ENCODE results near the gene ARID3C. TPM values are rescaled to one million over a fixed set of nuclear protein-coding genes. Genes with fewer than 3 reads are reported as not detected.

ARID3C gene
- total RNA-seq, 1 experiment from 2014 or later, result 0.42 TPM

DNA sequence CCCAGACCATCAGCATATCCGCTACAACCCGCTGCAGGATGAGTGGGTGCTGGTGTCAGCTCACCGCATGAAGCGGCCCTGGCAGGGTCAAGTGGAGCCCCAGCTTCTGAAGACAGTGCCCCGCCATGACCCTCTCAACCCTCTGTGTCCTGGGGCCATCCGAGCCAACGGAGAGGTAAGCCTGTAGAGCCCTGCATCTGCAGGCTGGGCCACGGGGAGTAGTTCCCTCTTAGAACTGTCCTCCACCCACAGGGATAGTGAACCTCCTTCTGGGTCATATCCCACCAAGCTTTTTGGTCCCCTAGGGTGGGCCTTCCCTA is 18.2 kb upstream of the ARID3C start:
- peak overlapping the region; percentile 87 for H3K4me2 ChIP-seq (ENCODE audit: low read length)
- H4K20me1 ChIP-seq (ENCODE audit: insufficient read depth), result no peaks in the 10 kb centered on the region
- ChIA-PET CTCF (interaction anchor here (1.2 to 2.0 kb wide), 5 partner anchors 9 to 56 kb away, joined by 3 to 12 read pairs (median 8); no protein-coding TSS in a partner anchor), POLR2A (interaction anchor here (1.5 to 2.9 kb wide), 2 partner anchors 9 to 18 kb away, joined by 9 to 26 read pairs; partner anchors contain the start of gene SIGMAR1), RAD21 (ENCODE audit: low non-redundant PET in 1 of 2, low total read pairs in 2 of 2, uncharacterized antibody in 2 of 2, unreplicated experiment in 2 of 2) (no interaction called here)
- H3K9me2 ChIP-seq (ENCODE audit: insufficient read depth), result no peaks in the 10 kb centered on the region
- H3K36me3 ChIP-seq (ENCODE audit: control insufficient read depth in 1 of 2, insufficient read depth in 2 of 2, low read length in 2 of 2), result peaks cover 0 to 6% of the 10 kb centered on the region in 2 experiments; a peak in 1 of 4 replicates
- ATAC-seq (peak; percentile 10), DNase-seq (ENCODE audit: low read depth, low spot score) (no peak)
- intact Hi-C loops (cut with micrococcal nuclease), result no loop called here
- peaks cover 17 to 39% of the 10 kb centered on the region in 2 experiments; a peak in 3 of 4 replicates for H3K4me1 ChIP-seq (ENCODE audit: control insufficient read depth in 1 of 2, insufficient read depth in 2 of 2, low read length in 2 of 2)
- peak overlapping the region; percentile 92 for H3K27ac ChIP-seq (ENCODE audit: low read depth, low read length)
- peak overlapping the region; percentile 71 for H3K9ac ChIP-seq (ENCODE audit: low read length)
- peaks cover 6% of the 10 kb centered on the region; the same call in 1 of the 2 replicates for H3K79me2 ChIP-seq (ENCODE audit: insufficient read depth, low read length)
- no TSS peak for BruUV-seq (replicated peaks)
- TF ChIP-seq CEBPB (IDR thresholded peaks at IDR 0.05; ENCODE audit: low read depth) (no peak), ZFX (IDR thresholded peaks at IDR 0.05) (peak; percentile 61; the same call in 1 of the 2 replicates)
- no peaks in the 10 kb centered on the region for H3K27me3 ChIP-seq (ENCODE audit: insufficient read depth, low read length)
- H3K9me3 ChIP-seq (ENCODE audit: control insufficient read depth in 1 of 2, insufficient read depth in 1 of 2, low read depth in 1 of 2, low read length in 2 of 2), result no peaks in the 10 kb centered on the region
- H3K4me3 ChIP-seq (replicated peaks in 1 of 2; ENCODE audit: low read depth in 1 of 2, low read length in 2 of 2), result peak overlapping the region; percentile 80 to 85
- no peak overlapping the region for H2AFZ ChIP-seq (ENCODE audit: low read depth, low read length, poor library complexity, severe bottlenecking)

DNA sequence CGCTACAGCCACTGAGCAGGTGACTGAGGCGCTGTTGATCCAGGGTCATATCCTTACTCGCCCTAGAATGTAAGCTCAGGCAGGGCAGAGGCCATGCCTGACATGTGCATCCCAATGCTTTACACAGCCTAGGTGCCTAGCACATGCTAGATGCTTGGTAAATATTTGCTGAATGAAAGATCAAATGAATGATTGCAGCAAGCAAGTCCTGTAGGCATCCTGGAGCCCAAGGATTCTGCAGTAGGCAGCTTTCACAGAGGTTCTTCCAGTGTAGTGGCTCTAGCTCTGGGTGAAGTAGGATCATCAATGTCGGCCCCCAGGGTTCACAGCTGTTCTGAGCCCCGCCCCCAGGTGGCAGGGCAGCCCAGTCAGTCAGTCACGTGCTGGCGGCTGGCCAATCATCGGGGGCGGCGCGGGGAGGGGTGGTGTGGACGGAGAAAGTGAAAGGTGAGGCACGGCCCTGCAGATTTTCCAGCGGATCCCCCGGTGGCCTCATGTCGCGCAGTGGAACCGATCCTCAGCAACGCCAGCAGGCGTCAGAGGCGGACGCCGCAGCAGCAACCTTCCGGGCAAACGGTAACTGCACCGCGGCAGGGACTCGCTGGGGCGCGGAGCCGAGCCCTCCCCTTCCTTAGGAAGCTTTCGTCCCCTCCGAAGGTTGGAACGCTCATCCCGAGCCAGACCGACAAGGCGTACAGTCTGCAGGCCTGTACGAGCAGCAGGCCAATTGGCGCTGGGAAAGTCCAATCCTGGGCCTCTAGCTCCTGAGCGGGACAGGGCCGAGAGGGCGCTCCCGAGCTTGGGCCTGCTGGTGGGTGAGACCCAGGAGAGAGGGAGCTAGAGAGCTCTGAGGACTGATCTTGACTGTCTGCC is 17.6 kb upstream of the ARID3C start, which contains the start of gene GALT:
GALT (plus strand) TSS at position 465 of the 873 bp plus-strand sequence; CDS start at position 495, 30 bp downstream.
- Histone ChIP-seq H3K4me1 (ENCODE audit: control insufficient read depth in 1 of 2, insufficient read depth in 2 of 2, low read length in 2 of 2) (peaks cover 20 to 37% of the 10 kb centered on the region in 2 experiments; a peak in 3 of 4 replicates), H3K36me3 (ENCODE audit: control insufficient read depth in 1 of 2, insufficient read depth in 2 of 2, low read length in 2 of 2) (peaks cover 0 to 6% of the 10 kb centered on the region in 2 experiments; a peak in 1 of 4 replicates), H2AFZ (ENCODE audit: low read depth, low read length, poor library complexity, severe bottlenecking) (no peak within 1 kb of the TSS), H4K20me1 (ENCODE audit: insufficient read depth) (no peaks in the 10 kb centered on the region), H3K9me2 (ENCODE audit: insufficient read depth) (no peaks in the 10 kb centered on the region), H3K27ac (ENCODE audit: low read depth, low read length) (peak within 1 kb of the TSS; percentile 92), H3K4me2 (ENCODE audit: low read length) (peak within 1 kb of the TSS; percentile 87), H3K79me2 (ENCODE audit: insufficient read depth, low read length) (peaks cover 6% of the 10 kb centered on the region; the same call in 1 of the 2 replicates), H3K4me3 (replicated peaks in 1 of 2; ENCODE audit: low read depth in 1 of 2, low read length in 2 of 2) (peak within 1 kb of the TSS; percentile 80 to 85), H3K9me3 (ENCODE audit: control insufficient read depth in 1 of 2, insufficient read depth in 1 of 2, low read depth in 1 of 2, low read length in 2 of 2) (no peaks in the 10 kb centered on the region), H3K9ac (ENCODE audit: low read length) (peak within 1 kb of the TSS; percentile 71), H3K27me3 (ENCODE audit: insufficient read depth, low read length) (no peaks in the 10 kb centered on the region)
- peak; percentile 65 for DNase-seq (ENCODE audit: low read depth, low spot score)
- TF ChIP-seq ELF1 (IDR thresholded peaks at IDR 0.05; ENCODE audit: borderline replicate concordance, low read depth) (no peak), CTCF (IDR thresholded peaks at IDR 0.05 in 2 of 3, conservative IDR thresholded peaks at IDR 0.05 in 1 of 3; ENCODE audit: borderline replicate concordance in 1 of 3, insufficient read depth in 1 of 3, low read depth in 2 of 3, low read length in 2 of 3) (peak in 2 of 3 experiments; percentile 43 to 45; a peak in 4 of 6 replicates), ZFX (IDR thresholded peaks at IDR 0.05) (peak; percentile 88), POLR2A (IDR thresholded peaks at IDR 0.05; ENCODE audit: borderline replicate concordance, extremely low read depth, insufficient read depth, insufficient read length) (peak; percentile 85), EGR1 (IDR thresholded peaks at IDR 0.05; ENCODE audit: low read depth) (no peak), POLR2AphosphoS5 (IDR thresholded peaks at IDR 0.05; ENCODE audit: low read depth, low read length) (peak; percentile 86), YY1 (IDR thresholded peaks at IDR 0.05; ENCODE audit: extremely low read depth, insufficient replicate concordance, low read depth, low read length) (peak; percentile 53)
- CTCF ChIA-PET, result interaction anchor here (1.2 to 2.0 kb wide), 5 partner anchors 8 to 56 kb away, joined by 3 to 12 read pairs (median 8); no protein-coding TSS in a partner anchor
- TSS peak; percentile 60 for BruUV-seq (replicated peaks)
- intact Hi-C loops (cut with micrococcal nuclease), result no loop called here
- RAD21 ChIA-PET (ENCODE audit: low non-redundant PET in 1 of 2, low total read pairs in 2 of 2, uncharacterized antibody in 2 of 2, unreplicated experiment in 2 of 2), result no interaction called here
- ATAC-seq, result peak; percentile 88
- POLR2A ChIA-PET, result interaction anchor here (1.5 to 2.9 kb wide), 2 partner anchors 9 to 18 kb away, joined by 9 to 26 read pairs; partner anchors contain the start of gene SIGMAR1

All from HCT116 (cell line).